Neural progenitor cell (in vitro differentiated cells): Measurements from ENCODE around the gene ID4. TPM values are rescaled to one million over a fixed set of nuclear protein-coding genes. Genes with fewer than 3 reads are reported as not detected.
A peak's percentile ranks its signal among the peaks of the same experiment; 100 is the strongest.

ENCODE experiments used
- DNase-seq: peaks from one replicate; pipeline ENCODE4 v3.0.0-alpha.2; 2016; ENCODE audit warnings: low spot score
- H2AFZ ChIP-seq: fragments of 200-600 bp; sonication (generic); replicated peaks from 2 replicates; pipeline ENCODE4 v1.6.1; 2016; ENCODE audit warnings: antibody characterized with exemption
- H3F3A ChIP-seq: fragments of 200-600 bp; sonication (generic); 2 replicates; pipeline ENCODE4 v1.6.1; 2016; ENCODE audit warnings: antibody characterized with exemption, low read depth
- H3K27ac ChIP-seq: fragments of 200-600 bp; sonication (generic); 2 replicates; pipeline ENCODE4 v1.5.1; 2016; ENCODE audit warnings: mild to moderate bottlenecking
- H3K27me3 ChIP-seq: fragments of 200-600 bp; sonication (generic); 2 replicates; pipeline ENCODE4 v1.6.1; 2016; ENCODE audit warnings: mild to moderate bottlenecking, moderate library complexity
- H3K36me3 ChIP-seq: fragments of 200-600 bp; sonication (generic); 2 replicates; pipeline ENCODE4 v1.5.1; 2016
- H3K4me1 ChIP-seq: fragments of 200-600 bp; sonication (generic); 2 replicates; pipeline ENCODE4 v1.6.1; 2016; ENCODE audit warnings: mixed run types
- H3K4me2 ChIP-seq: fragments of 200-600 bp; sonication (generic); 2 replicates; pipeline ENCODE4 v1.6.1; 2016
- H3K4me3 ChIP-seq: fragments of 200-600 bp; sonication (generic); 2 replicates; pipeline ENCODE4 v1.5.1; 2016
- H3K79me2 ChIP-seq: fragments of 200-600 bp; sonication (generic); 2 replicates; pipeline ENCODE4 v1.6.1; 2016; ENCODE audit warnings: low read depth
- H3K9ac ChIP-seq: fragments of 200-600 bp; sonication (generic); 2 replicates; pipeline ENCODE4 v1.6.1; 2016
- H3K9me3 ChIP-seq: fragments of 200-600 bp; sonication (generic); 2 replicates; pipeline ENCODE4 v1.5.1; 2016; ENCODE audit warnings: low read depth
- H4K20me1 ChIP-seq: fragments of 200-600 bp; sonication (generic); 2 replicates; pipeline ENCODE4 v1.6.1; 2016; ENCODE audit warnings: low read depth
- H3K27ac Mint-ChIP-seq: 3 replicates; pipeline ENCODE4 v1.8.0; 2021; ENCODE audit warnings: mixed read lengths
- H3K27me3 Mint-ChIP-seq: 2 replicates; pipeline ENCODE4 v1.8.0; 2022; ENCODE audit warnings: low read depth, mild to moderate bottlenecking, inconsistent platforms, moderate library complexity, mixed read lengths; ENCODE audit not compliant: insufficient read depth
- H3K36me3 Mint-ChIP-seq: 3 replicates; pipeline ENCODE4 v1.8.0; 2021; ENCODE audit warnings: mixed read lengths
- H3K4me1 Mint-ChIP-seq: 3 replicates; pipeline ENCODE4 v1.8.0; 2021; ENCODE audit warnings: mixed read lengths
- H3K4me3 Mint-ChIP-seq: 3 replicates; pipeline ENCODE4 v1.8.0; 2021; ENCODE audit warnings: mild to moderate bottlenecking, moderate library complexity, mixed read lengths
- H3K9me3 Mint-ChIP-seq: 3 replicates; pipeline ENCODE4 v1.8.0; 2020; ENCODE audit warnings: mixed read lengths
- CTCF ChIP-seq: fragments of 200-600 bp; sonication (generic); IDR thresholded peaks from 2 replicates; pipeline ENCODE4 v1.5.1; 2017; ENCODE audit warnings: antibody characterized with exemption, mild to moderate bottlenecking
- EZH2 ChIP-seq: fragments of 200-600 bp; sonication (generic); IDR thresholded peaks from 2 replicates; pipeline ENCODE4 v1.6.1; 2017; ENCODE audit warnings: antibody characterized with exemption, mild to moderate bottlenecking, moderate library complexity
- EZH2phosphoT487 ChIP-seq: fragments of 200-600 bp; sonication (generic); IDR thresholded peaks from 2 replicates; pipeline ENCODE4 v1.6.1; 2017; ENCODE audit warnings: antibody characterized with exemption
- total RNA-seq: library from RNA; depleted of rRNA; stranded (reverse); fragments of >200 nt; gene quantifications from 2 replicates; pipeline ENCODE4 v1.2.3, GENCODE V29; 2015; ENCODE audit warnings: low replicate concordance

ID4 gene
- total RNA-seq, 1 donor from 2014 or later, result 29.2 TPM

- Histone ChIP-seq H3K36me3 (no peaks in the 10 kb centered on the region), H2AFZ (no peak overlapping the region), H3K4me3 (no peak overlapping the region), H4K20me1 (no peaks in the 10 kb centered on the region), H3K4me2 (no peak overlapping the region), H3F3A (peaks cover 4% of the 10 kb centered on the region), H3K4me1 (peaks cover 16% of the 10 kb centered on the region), H3K9ac (no peak overlapping the region), H3K79me2 (no peaks in the 10 kb centered on the region), H3K9me3 (no peaks in the 10 kb centered on the region), H3K27me3 (no peaks in the 10 kb centered on the region), H3K27ac (no peak overlapping the region)
- Mint-ChIP-seq H3K36me3 (peaks cover 12% of the 10 kb centered on the region), H3K4me3 (no peak overlapping the region), H3K27ac (no peak overlapping the region), H3K27me3 (peaks cover 2% of the 10 kb centered on the region), H3K9me3 (no peaks in the 10 kb centered on the region), H3K4me1 (peaks cover 28% of the 10 kb centered on the region)
- DNase-seq, result no peak
- TF ChIP-seq EZH2phosphoT487, result no peak
- no peak for TF ChIP-seq CTCF
- no peak for TF ChIP-seq EZH2
Observed at GRCh38 chr6:19849755-19850154, 12.6 kb downstream of the ID4 start.

GRCh38 chr6:19851241-19852089, 14.3 kb downstream of the ID4 start:
- H3K27me3 Mint-ChIP-seq, result no peaks in the 10 kb centered on the region
- H3K9me3 ChIP-seq, result no peaks in the 10 kb centered on the region
- peak; percentile 82 for DNase-seq
- H3K4me2 ChIP-seq, result peak overlapping the region; percentile 31
- H3K79me2 ChIP-seq, result no peaks in the 10 kb centered on the region
- H3K4me1 Mint-ChIP-seq, result peaks cover 23% of the 10 kb centered on the region
- no peak overlapping the region for H3K27ac ChIP-seq
- no peaks in the 10 kb centered on the region for H3K9me3 Mint-ChIP-seq
- peaks cover 3% of the 10 kb centered on the region for H3K36me3 Mint-ChIP-seq
- no peak overlapping the region for H3K4me3 Mint-ChIP-seq
- H2AFZ ChIP-seq, result peak overlapping the region; percentile 92
- H3K27me3 ChIP-seq, result no peaks in the 10 kb centered on the region
- no peaks in the 10 kb centered on the region for H3K36me3 ChIP-seq
- no peaks in the 10 kb centered on the region for H4K20me1 ChIP-seq
- H3K4me3 ChIP-seq, result peak overlapping the region; percentile 4
- H3F3A ChIP-seq, result peaks cover 4% of the 10 kb centered on the region
- H3K27ac Mint-ChIP-seq, result peak overlapping the region; percentile 99
- TF ChIP-seq EZH2 (no peak), CTCF (peak; percentile 90), EZH2phosphoT487 (no peak)
- H3K4me1 ChIP-seq, result peaks cover 16% of the 10 kb centered on the region
- no peak overlapping the region for H3K9ac ChIP-seq

GRCh38 chr6:19852090-19852457, 14.9 kb downstream of the ID4 start:
- no peaks in the 10 kb centered on the region for H4K20me1 ChIP-seq
- DNase-seq, result no peak
- H3K79me2 ChIP-seq, result no peaks in the 10 kb centered on the region
- no peak overlapping the region for H3K4me2 ChIP-seq
- no peaks in the 10 kb centered on the region for H3K27me3 ChIP-seq
- H3K9me3 ChIP-seq, result no peaks in the 10 kb centered on the region
- H3K27ac Mint-ChIP-seq, result peak overlapping the region; percentile 99
- H3K4me1 ChIP-seq, result peaks cover 16% of the 10 kb centered on the region
- no peaks in the 10 kb centered on the region for H3K36me3 ChIP-seq
- H3K27me3 Mint-ChIP-seq, result no peaks in the 10 kb centered on the region
- no peak overlapping the region for H2AFZ ChIP-seq
- peaks cover 4% of the 10 kb centered on the region for H3F3A ChIP-seq
- H3K9me3 Mint-ChIP-seq, result no peaks in the 10 kb centered on the region
- TF ChIP-seq CTCF (no peak), EZH2 (no peak), EZH2phosphoT487 (no peak)
- no peak overlapping the region for H3K4me3 Mint-ChIP-seq
- H3K4me1 Mint-ChIP-seq, result peaks cover 23% of the 10 kb centered on the region
- H3K27ac ChIP-seq, result no peak overlapping the region
- H3K4me3 ChIP-seq, result no peak overlapping the region
- peaks cover 2% of the 10 kb centered on the region for H3K36me3 Mint-ChIP-seq
- H3K9ac ChIP-seq, result no peak overlapping the region
